Aorta (tissue), 5 donors: ENCODE results near the gene TRIM28. TPM values are rescaled to one million over a fixed set of nuclear protein-coding genes. Genes with fewer than 3 reads are reported as not detected.
"Not testable (repeated sequence)": the region's sequence is repeated elsewhere in the genome, so short reads cannot be mapped to it uniquely, and the experiment has no call there.

Source experiments
- ATAC-seq: fragments of 200-7000 bp; cut with Tn5 transposase; one replicate; pipeline ENCODE4 v1.9.1; 2022; ENCODE audit warnings: moderate library complexity; ENCODE audit not compliant: low FRiP score
- DNase-seq, 2 donors: peaks; one replicate each; pipeline ENCODE4 v3.0.0-alpha.2; 2020
- H3K27ac ChIP-seq, 2 donors: one replicate each; pipeline ENCODE4 v1.5.1; 2013; ENCODE audit warnings: low read length in 2 of 2, mild to moderate bottlenecking in 2 of 2, moderate library complexity in 2 of 2, control low read depth in 1 of 2, inconsistent platforms in 1 of 2, low read depth in 1 of 2
- H3K27me3 ChIP-seq, 2 donors: one replicate each; pipeline ENCODE4 v1.6.1; 2013; ENCODE audit warnings: control low read depth in 1 of 2, low read length in 1 of 2, mild to moderate bottlenecking in 1 of 2, moderate library complexity in 1 of 2; ENCODE audit not compliant: insufficient read depth in 2 of 2, control insufficient read depth in 1 of 2
- H3K36me3 ChIP-seq, 2 donors: one replicate each; pipeline ENCODE4 v1.6.1; 2013; ENCODE audit warnings: control low read depth in 1 of 2, low read length in 1 of 2, mild to moderate bottlenecking in 1 of 2; ENCODE audit not compliant: insufficient read depth in 2 of 2, control insufficient read depth in 1 of 2
- H3K4me1 ChIP-seq, 2 donors: one replicate each; pipeline ENCODE4 v1.6.1; 2013; ENCODE audit warnings: low read length in 2 of 2, control low read depth in 1 of 2, mild to moderate bottlenecking in 1 of 2, moderate library complexity in 1 of 2; ENCODE audit not compliant: insufficient read depth in 2 of 2, control insufficient read depth in 1 of 2
- H3K4me3 ChIP-seq, 2 donors: one replicate each; pipeline ENCODE4 v1.5.1; 2013; ENCODE audit warnings: low read length in 2 of 2, control low read depth in 1 of 2, mild to moderate bottlenecking in 1 of 2
- H3K9me3 ChIP-seq: one replicate; pipeline ENCODE4 v1.6.1; 2013; ENCODE audit warnings: mild to moderate bottlenecking, low read length; ENCODE audit not compliant: control insufficient read depth
- WGBS, 2 donors: extraction: QIAGEN DNeasy Blood & Tissue Kit; methylation state at CpG; one replicate each; pipeline ENCODE4 v1.1.7; 2013; 5-methylcytosine and 5-hydroxymethylcytosine counted together
- intact Hi-C, 2 donors: fragments of 100-400 bp; cut with DNase I; formaldehyde crosslinking; loops; one replicate each; pipeline versions ENCODE4 v1.14.2 to v1.15.0; 2022
- polyA plus RNA-seq, 2 donors: library from polyadenylated mRNA; stranded (reverse); fragments of 200-250 nt; gene quantifications; one replicate each; pipeline ENCODE4 v1.2.3, GENCODE V29; 2013
- total RNA-seq, 2 donors: library from RNA; stranded (reverse); fragmentation: NEBNext Ultra II Directional; extraction: Animal tissue kit (Norgen Biotek cat#: 25700); gene quantifications; one replicate each; pipeline ENCODE4 v1.2.1, GENCODE V29; 2021
- donor health status: healthy with polysubstance abuse.
- donor health status: Bipolar disorder and iron deficiency.
- donor health status: DM: no; HTN: no; CAD: no.
- donor health status: DM: no; HTN: no; CAD: no.
- donor health status: DM: yes; HTN: yes; CAD: no.

TRIM28 gene
- total and polyA plus RNA-seq, 4 donors, result 76.5 to 210 (median 173) TPM

- no peaks in the 10 kb centered on the region for H3K4me1 ChIP-seq
- no peak for DNase-seq
- no peaks in the 10 kb centered on the region for H3K9me3 ChIP-seq
- H3K27me3 ChIP-seq, result no peaks in the 10 kb centered on the region
- 62 to 65% methylated on average over 10 of the region's 10 CpGs for WGBS, 2 donors
- no peak overlapping the region for H3K4me3 ChIP-seq
- H3K27ac ChIP-seq, result no peak overlapping the region
- no peak for ATAC-seq
- intact Hi-C loops, result no loop called here
- H3K36me3 ChIP-seq, result no peaks in the 10 kb centered on the region
These were observed 12.6 kb upstream of the TRIM28 start for GRCh38 chr19:58531034-58531840.

GRCh38 chr19:58535857-58536256, 8.0 kb upstream of the TRIM28 start:
- no peak overlapping the region for H3K27ac ChIP-seq
- 91 to 93% methylated on average over 3 of the region's 3 CpGs for WGBS, 2 donors
- H3K4me3 ChIP-seq, result no peak overlapping the region
- no peak for ATAC-seq
- H3K36me3 ChIP-seq, result no peaks in the 10 kb centered on the region
- no peak for DNase-seq
- no peaks in the 10 kb centered on the region for H3K27me3 ChIP-seq
- no peaks in the 10 kb centered on the region for H3K4me1 ChIP-seq
- no peaks in the 10 kb centered on the region for H3K9me3 ChIP-seq
- intact Hi-C loops, result no loop called here

- no peak for DNase-seq
- WGBS, 2 donors, result 85 to 88% methylated on average over 8 of the region's 8 CpGs
- Histone ChIP-seq H3K36me3 (no peaks in the 10 kb centered on the region), H3K27me3 (no peaks in the 10 kb centered on the region), H3K27ac (no peak overlapping the region), H3K4me1 (no peaks in the 10 kb centered on the region), H3K4me3 (no peak overlapping the region), H3K9me3 (no peaks in the 10 kb centered on the region)
- intact Hi-C loops, result no loop called here
- no peak for ATAC-seq
These were observed 6.7 kb upstream of the TRIM28 start for GRCh38 chr19:58536852-58537798.

DNA sequence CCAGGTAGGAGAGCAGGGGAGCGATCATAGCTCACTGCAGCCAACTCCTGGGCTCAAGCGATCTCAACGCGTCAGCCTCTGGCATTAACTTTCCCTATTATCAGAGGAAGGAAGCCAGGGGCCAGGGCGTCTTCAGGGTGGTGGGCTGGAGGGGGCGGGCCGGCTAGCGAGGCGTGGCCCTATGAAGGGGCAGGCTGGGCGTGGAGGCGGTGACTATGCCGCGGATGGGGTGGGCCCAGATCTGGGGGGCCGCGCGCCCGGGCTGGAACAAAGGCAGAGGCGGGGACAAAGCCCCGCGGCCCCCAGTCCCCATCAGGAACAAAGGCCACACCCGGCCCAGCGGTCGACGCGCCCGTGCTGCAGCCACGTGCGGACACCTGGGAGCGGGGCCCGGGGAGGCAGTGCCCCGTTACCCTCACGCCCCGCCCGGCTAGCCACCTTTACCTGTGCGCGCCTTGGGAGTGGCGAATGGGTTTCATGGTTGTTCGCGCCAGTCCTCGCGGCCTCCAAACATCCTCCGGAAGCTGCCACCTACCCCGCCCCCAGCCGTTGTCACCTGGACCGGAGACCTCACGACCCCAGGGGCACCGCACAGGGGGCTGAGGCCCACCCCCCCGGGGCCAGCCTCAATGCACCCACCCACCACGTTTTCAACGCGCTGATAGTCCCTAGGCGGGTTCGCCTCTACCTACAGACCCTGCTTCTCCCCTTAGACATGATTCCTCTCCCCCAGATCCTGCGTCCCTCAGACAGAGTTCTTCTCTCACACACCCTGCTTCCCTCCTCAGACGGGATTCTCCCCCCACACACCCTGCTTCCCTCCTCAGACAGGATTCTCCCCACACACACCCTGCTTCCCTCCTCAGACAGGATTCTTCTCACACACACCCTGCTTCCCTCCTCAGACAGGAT, 5.4 kb upstream of the TRIM28 start:
- Histone ChIP-seq H3K27me3 (no peaks in the 10 kb centered on the region), H3K27ac (no peak overlapping the region), H3K4me1 (no peaks in the 10 kb centered on the region), H3K4me3 (no peak overlapping the region), H3K36me3 (no peaks in the 10 kb centered on the region), H3K9me3 (no peaks in the 10 kb centered on the region)
- intact Hi-C loops, result no loop called here
- DNase-seq, result no peak
- 1 to 2% methylated on average over 55 of the region's 55 CpGs for WGBS, 2 donors
- no peak for ATAC-seq

- H3K9me3 ChIP-seq, H3K27me3 ChIP-seq, H3K36me3 ChIP-seq, H3K4me3 ChIP-seq, intact Hi-C loops, H3K4me1 ChIP-seq, ATAC-seq, H3K27ac ChIP-seq, DNase-seq: not testable (repeated sequence)
These were observed 4.7 kb upstream of the TRIM28 start for GRCh38 chr19:58539169-58539559.

DNA sequence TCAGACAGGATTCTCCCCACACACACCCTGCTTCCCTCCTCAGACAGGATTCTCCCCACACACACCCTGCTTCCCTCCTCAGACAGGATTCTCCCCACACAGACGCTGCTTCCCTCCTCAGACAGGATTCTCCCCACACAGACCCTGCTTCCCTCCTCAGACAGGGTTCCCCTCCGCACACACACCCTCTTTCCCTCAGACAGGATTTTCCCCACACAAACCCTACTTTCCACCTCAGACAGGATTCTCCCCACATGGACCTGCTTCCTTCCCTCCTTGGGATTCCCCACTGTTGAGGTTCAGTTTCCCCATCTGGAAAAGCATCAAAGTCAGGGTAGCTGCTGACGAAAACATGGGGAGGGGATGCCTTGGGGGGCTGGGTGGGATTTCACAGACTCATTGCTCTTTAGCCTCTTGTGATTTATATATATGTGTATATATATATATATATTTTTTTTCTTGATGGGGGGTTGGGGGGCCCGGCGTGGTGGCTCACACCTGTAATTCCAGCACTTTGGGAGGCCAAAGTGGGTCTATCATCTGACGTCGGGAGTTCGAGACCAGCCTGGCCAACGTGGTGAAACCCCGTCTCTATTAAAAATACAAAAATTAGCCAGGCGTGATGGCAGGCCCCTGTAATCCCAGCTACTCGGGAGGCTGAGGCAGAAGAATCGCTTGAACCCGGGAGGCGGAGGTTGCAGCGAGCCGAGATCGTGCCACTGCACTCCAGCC, 1.1 kb upstream of the TRIM28 start:
- 71 to 78% methylated on average over 18 of the region's 18 CpGs for WGBS, 2 donors
- H3K27me3 ChIP-seq, DNase-seq, intact Hi-C loops, H3K27ac ChIP-seq, H3K4me1 ChIP-seq, H3K4me3 ChIP-seq, H3K9me3 ChIP-seq, ATAC-seq, H3K36me3 ChIP-seq: not testable (repeated sequence)

DNA sequence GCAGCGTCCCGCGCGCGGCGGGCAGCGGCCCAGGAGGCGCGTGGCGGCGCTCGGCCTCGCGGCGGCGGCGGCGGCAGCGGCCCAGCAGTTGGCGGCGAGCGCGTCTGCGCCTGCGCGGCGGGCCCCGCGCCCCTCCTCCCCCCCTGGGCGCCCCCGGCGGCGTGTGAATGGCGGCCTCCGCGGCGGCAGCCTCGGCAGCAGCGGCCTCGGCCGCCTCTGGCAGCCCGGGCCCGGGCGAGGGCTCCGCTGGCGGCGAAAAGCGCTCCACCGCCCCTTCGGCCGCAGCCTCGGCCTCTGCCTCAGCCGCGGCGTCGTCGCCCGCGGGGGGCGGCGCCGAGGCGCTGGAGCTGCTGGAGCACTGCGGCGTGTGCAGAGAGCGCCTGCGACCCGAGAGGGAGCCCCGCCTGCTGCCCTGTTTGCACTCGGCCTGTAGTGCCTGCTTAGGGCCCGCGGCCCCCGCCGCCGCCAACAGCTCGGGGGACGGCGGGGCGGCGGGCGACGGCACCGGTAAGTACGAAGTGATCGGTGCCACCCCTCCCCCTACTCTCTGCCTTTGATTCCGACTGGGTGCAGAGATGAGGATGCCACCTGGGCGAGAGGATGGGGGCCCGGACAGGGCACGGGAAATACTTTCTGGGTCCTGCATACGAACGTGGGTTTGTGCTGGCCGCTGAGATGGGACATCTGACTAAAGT, 874 bp downstream of the TRIM28 start:
- WGBS, 2 donors, result 0 to 1% methylated on average over 37 to 92 of the region's 92 CpGs
- H3K27ac ChIP-seq, result peak overlapping the region; percentile 45 to 78
- DNase-seq, result no peak
- no peak for ATAC-seq
- H3K4me3 ChIP-seq, result peak overlapping the region; percentile 92 to 93
- no peaks in the 10 kb centered on the region for H3K27me3 ChIP-seq
- no peaks in the 10 kb centered on the region for H3K4me1 ChIP-seq
- no peaks in the 10 kb centered on the region for H3K9me3 ChIP-seq
- peaks cover 3 to 12% of the 10 kb centered on the region in 2 donors for H3K36me3 ChIP-seq
- intact Hi-C loops, result no loop called here
